ENCODE data around the gene PIP5K1B.

The PIP5K1B gene

DNA sequence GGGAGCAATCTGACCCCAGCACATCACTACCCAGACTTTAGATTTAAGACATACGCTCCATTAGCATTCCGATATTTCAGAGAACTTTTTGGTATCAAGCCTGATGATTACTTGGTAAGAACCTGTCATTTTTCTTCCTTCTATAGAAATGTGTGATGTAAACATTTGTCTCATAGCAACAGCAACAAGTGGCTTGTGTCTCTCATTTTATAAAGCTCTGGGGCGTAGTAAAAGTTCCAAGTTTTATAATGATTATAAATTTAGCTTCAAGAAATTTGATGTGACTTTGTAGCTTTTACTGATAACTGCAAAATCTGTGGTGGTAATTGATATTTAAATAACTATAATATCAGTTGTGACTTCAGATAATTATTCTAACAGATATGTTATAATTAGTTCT is 171.6 kb downstream of the PIP5K1B start:
- no peak overlapping the region for H3K4me2 ChIP-seq
- no peak overlapping the region for H3K4me3 ChIP-seq (IDR thresholded peaks at IDR 0.05; ENCODE audit: insufficient read depth, low read depth, low read length)
- no peak overlapping the region for H3K27ac ChIP-seq
- H3K36me3 ChIP-seq (ENCODE audit: insufficient read depth) = no peaks in the 10 kb centered on the region
- no peaks in the 10 kb centered on the region for H3K4me1 ChIP-seq (ENCODE audit: low read depth, poor library complexity, severe bottlenecking)
- no peak overlapping the region for H3K9ac ChIP-seq
- H2AFZ ChIP-seq (ENCODE audit: low read depth) = no peak overlapping the region
- no peaks in the 10 kb centered on the region for H4K20me1 ChIP-seq (ENCODE audit: insufficient read depth)
- TF ChIP-seq, protein P1, sequence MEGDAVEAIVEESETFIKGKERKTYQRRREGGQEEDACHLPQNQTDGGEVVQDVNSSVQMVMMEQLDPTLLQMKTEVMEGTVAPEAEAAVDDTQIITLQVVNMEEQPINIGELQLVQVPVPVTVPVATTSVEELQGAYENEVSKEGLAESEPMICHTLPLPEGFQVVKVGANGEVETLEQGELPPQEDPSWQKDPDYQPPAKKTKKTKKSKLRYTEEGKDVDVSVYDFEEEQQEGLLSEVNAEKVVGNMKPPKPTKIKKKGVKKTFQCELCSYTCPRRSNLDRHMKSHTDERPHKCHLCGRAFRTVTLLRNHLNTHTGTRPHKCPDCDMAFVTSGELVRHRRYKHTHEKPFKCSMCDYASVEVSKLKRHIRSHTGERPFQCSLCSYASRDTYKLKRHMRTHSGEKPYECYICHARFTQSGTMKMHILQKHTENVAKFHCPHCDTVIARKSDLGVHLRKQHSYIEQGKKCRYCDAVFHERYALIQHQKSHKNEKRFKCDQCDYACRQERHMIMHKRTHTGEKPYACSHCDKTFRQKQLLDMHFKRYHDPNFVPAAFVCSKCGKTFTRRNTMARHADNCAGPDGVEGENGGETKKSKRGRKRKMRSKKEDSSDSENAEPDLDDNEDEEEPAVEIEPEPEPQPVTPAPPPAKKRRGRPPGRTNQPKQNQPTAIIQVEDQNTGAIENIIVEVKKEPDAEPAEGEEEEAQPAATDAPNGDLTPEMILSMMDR (conservative IDR thresholded peaks at IDR 0.05; ENCODE audit: low read depth, low read length) = no peak
- H3K79me2 ChIP-seq (ENCODE audit: insufficient read depth, low read depth) = no peaks in the 10 kb centered on the region
- H3K27me3 ChIP-seq (ENCODE audit: insufficient read depth, low read depth) = no peaks in the 10 kb centered on the region

GRCh38 chr9:68877219-68877618 is 172.2 kb downstream of the PIP5K1B start:
- Histone ChIP-seq H3K4me2 (no peak overlapping the region), H3K4me1 (ENCODE audit: low read depth, poor library complexity, severe bottlenecking) (no peaks in the 10 kb centered on the region), H3K9ac (no peak overlapping the region), H2AFZ (ENCODE audit: low read depth) (no peak overlapping the region), H3K27me3 (ENCODE audit: insufficient read depth, low read depth) (no peaks in the 10 kb centered on the region), H3K36me3 (ENCODE audit: insufficient read depth) (no peaks in the 10 kb centered on the region), H3K27ac (no peak overlapping the region), H4K20me1 (ENCODE audit: insufficient read depth) (no peaks in the 10 kb centered on the region), H3K4me3 (IDR thresholded peaks at IDR 0.05; ENCODE audit: insufficient read depth, low read depth, low read length) (no peak overlapping the region), H3K79me2 (ENCODE audit: insufficient read depth, low read depth) (no peaks in the 10 kb centered on the region)
- TF ChIP-seq, protein P1 (conservative IDR thresholded peaks at IDR 0.05; ENCODE audit: low read depth, low read length) = no peak

DNA sequence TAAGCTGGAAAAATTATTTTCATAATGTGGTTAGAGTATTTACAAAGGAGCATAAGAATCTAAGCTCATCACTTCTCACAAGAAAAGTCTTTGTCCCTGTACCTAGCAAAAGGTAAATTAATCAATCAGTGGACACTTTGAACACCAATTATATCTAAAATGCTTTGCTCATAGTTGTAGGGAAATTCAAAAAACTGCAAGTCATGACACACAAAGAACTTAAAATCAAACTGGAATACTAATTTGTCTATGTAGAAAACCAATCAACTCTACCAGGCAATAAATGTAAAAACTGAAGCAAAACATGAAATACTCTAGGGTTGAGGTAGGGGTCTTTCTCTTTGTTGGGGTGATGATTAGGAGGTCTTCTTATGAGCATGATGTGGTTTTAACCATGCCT is 173.4 kb downstream of the PIP5K1B start:
- Histone ChIP-seq H3K79me2 (ENCODE audit: insufficient read depth, low read depth) (no peaks in the 10 kb centered on the region), H4K20me1 (ENCODE audit: insufficient read depth) (no peaks in the 10 kb centered on the region), H3K27ac (no peak overlapping the region), H3K4me1 (ENCODE audit: low read depth, poor library complexity, severe bottlenecking) (no peaks in the 10 kb centered on the region), H3K27me3 (ENCODE audit: insufficient read depth, low read depth) (no peaks in the 10 kb centered on the region), H3K9ac (no peak overlapping the region), H3K36me3 (ENCODE audit: insufficient read depth) (no peaks in the 10 kb centered on the region), H3K4me3 (IDR thresholded peaks at IDR 0.05; ENCODE audit: insufficient read depth, low read depth, low read length) (no peak overlapping the region), H2AFZ (ENCODE audit: low read depth) (no peak overlapping the region), H3K4me2 (no peak overlapping the region)
- TF ChIP-seq, protein P1 (conservative IDR thresholded peaks at IDR 0.05; ENCODE audit: low read depth, low read length) = no peak

- TF ChIP-seq, protein P1 (conservative IDR thresholded peaks at IDR 0.05; ENCODE audit: low read depth, low read length) = no peak
- Histone ChIP-seq H3K27me3 (ENCODE audit: insufficient read depth, low read depth) (no peaks in the 10 kb centered on the region), H4K20me1 (ENCODE audit: insufficient read depth) (no peaks in the 10 kb centered on the region)
Observed at GRCh38 chr9:68883224-68883623, 178.2 kb downstream of the PIP5K1B start.

More at GRCh38 chr9:68883224-68883623, 178.2 kb downstream of the PIP5K1B start:
- no peaks in the 10 kb centered on the region for H3K79me2 ChIP-seq (ENCODE audit: insufficient read depth, low read depth)
- H3K4me3 ChIP-seq (IDR thresholded peaks at IDR 0.05; ENCODE audit: insufficient read depth, low read depth, low read length) = no peak overlapping the region
- no peak overlapping the region for H3K27ac ChIP-seq
- no peaks in the 10 kb centered on the region for H3K36me3 ChIP-seq (ENCODE audit: insufficient read depth)
- no peaks in the 10 kb centered on the region for H3K4me1 ChIP-seq (ENCODE audit: low read depth, poor library complexity, severe bottlenecking)
- no peak overlapping the region for H2AFZ ChIP-seq (ENCODE audit: low read depth)
- H3K9ac ChIP-seq = no peak overlapping the region
- H3K4me2 ChIP-seq = no peak overlapping the region
